Epidermal melanocyte (primary cell): Measurements from ENCODE around the gene PRICKLE2.
A peak's percentile ranks its signal among the peaks of the same experiment; 100 is the strongest.

Source experiments
- DNase-seq: peaks from one replicate; pipeline ENCODE4 v3.0.0; 2011; ENCODE audit warnings: low spot score; ENCODE audit not compliant: insufficient read length

Gene PRICKLE2

DNA sequence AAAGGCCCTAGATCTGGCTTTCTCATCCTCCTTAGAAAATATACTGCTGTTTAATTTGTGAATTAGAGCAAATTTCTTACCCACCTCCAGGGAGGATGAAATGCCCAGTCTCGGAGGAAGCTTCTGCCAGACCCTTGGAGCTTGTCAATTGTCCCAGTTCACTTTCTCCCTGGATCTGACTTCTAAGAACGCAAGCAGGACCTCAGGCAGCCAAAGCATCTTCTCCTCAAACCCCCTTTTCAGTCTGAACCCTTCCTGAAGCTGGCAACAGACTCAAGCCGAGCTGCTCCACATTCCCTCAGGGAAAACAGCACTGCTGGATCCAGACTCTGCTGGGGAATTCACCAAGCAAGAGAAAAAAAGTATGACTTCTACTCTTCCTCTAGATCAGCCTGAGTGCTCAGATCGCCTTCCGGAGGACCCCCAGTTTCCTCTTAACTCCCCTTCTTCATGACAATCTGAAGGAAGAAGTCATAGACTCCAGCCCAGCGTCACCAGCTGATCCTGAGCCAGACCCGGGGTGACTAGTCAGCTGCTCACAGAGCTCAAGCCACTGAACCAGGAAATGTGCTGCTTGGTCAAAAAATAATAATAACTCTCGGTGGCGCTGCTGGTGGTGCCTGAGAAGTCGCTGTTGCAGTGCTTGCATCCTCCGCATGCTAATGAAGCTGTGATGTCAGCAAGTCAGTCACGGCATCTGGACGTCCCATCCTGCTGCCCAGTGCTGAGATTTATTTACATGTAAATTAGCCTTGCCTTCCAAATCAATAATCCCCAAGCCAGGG is at the start of gene PRICKLE2:
TSS of gene PRICKLE2 (minus strand) at position 641 of the 785 bp plus-strand sequence. CDS start 26,539 bp downstream, outside the sequence.
- peak; percentile 30 for DNase-seq

GRCh38 chr3:64272842-64273241 is 47.6 kb upstream of the PRICKLE2 start:
- DNase-seq, result no peak

DNA sequence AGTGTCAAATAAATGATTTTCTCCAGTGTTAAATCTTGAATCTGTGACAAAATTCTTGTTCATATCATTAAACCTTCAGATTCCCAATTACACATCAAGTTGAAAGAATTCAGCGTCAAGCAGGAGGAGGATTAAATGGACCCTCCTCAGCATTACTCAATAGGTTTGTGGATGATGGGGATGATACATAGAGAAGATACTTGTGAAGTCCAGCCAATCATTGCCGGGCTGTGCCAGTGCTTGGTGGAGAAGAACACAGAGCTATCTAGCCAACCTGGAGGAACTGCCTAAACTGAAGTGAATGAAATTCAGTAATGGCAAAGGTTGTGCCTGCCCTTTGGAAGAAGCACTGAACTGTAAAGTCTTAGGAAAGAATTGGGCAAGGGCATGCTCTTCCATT is 47.0 kb upstream of the PRICKLE2 start:
- no peak for DNase-seq

DNA sequence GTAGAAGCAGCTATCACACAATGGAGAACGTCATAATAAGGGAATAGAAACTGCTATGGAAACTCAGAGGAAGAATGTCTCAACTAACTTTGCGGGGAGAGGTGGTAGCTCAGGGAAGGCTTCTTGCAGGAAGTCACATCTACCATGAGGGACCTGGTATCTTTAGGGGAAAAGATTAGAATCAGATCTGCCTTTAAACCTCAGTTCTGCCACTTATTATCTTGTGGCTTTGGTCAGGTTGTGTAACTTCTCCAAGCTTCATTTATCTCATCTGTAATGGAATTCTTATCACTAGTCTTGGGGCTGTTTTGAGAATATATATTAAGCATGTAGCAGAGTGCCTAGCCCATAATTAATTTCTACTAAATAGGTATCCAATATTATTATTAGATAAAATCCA is 46.4 kb upstream of the PRICKLE2 start:
- DNase-seq, result no peak

- DNase-seq, result no peak
Observed at GRCh38 chr3:64270866-64271260, 45.6 kb upstream of the PRICKLE2 start.

DNA sequence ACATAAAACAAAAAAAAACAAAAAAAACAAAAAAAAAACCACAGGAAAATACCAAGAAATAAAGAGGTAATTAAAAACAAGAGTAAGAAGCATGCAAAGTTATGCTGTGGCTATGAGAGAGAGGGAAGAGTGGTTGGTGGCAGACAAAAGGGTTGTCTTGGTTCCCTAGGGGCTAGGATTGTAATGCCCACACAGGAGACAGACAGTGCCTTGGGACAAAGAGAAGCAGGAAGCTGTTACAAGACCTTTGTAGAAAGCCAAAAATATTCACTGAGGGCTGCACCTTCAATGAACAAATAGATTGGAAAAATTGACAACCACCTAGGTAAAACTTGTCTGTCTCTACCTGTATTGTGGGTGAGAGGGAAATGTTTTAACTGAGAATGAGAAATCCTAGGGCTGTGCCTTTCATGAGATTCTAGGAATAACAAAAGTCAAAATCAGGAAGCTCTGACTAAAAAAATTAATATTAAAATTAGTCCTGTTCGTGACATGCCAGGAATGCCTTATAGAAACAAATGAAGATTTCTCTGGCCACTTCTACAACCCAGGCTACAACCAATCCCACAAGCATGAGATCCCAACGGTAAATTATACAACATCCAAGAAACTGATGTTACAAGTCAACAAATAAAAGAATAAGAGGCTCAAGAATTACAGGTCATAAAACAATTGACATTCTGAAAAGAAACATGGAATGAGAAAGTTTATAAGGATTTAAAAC is 45.0 kb upstream of the PRICKLE2 start:
- no peak for DNase-seq

- no peak for DNase-seq
Observed at GRCh38 chr3:64268926-64269325, 43.7 kb upstream of the PRICKLE2 start.

DNA sequence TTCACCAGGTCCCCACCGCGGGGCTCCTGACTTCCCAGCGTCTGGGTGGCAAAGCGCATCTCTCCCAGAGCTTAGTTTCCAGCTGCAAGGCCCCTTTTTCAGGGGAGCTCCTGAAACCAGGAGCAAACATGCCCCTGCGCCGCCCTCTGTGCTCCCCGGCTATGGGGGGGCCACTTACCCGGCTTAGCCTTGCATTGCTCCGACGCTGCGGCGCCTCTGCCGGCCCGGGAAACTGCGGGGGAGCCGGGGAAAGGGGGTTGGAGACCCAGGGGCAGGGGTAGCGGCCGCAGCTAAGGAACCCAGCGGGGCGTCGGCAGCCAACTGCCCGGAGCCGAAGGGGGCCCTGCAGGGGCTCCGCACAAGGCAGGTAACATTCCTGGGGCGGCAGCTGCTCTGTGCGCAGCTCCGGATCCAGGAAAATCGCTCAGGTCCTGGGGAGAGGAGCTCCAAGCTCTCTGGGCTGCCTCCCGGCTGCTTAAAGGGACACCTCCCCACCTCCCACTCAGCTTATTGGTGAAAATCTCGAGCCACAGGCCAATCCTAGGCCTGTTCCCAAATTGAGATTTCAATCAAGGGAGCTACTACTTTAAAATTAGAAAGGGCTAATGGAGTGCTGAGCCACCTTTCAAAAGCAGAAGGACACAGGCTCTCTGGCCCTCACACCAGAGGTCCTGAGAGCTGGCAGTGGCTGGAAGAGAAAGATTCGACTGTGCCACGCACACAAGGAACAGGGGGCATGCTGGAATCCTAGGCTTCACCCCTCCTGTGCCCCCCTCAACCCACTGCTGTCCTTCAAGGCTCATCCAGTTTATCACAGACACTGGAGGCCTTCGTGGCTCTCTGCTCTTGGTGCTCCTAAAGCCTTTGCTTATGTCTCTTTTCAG is 42.7 kb upstream of the PRICKLE2 start:
- peak; percentile 37 for DNase-seq

GRCh38 chr3:64266983-64267382 is 41.7 kb upstream of the PRICKLE2 start:
- DNase-seq, result no peak

DNA sequence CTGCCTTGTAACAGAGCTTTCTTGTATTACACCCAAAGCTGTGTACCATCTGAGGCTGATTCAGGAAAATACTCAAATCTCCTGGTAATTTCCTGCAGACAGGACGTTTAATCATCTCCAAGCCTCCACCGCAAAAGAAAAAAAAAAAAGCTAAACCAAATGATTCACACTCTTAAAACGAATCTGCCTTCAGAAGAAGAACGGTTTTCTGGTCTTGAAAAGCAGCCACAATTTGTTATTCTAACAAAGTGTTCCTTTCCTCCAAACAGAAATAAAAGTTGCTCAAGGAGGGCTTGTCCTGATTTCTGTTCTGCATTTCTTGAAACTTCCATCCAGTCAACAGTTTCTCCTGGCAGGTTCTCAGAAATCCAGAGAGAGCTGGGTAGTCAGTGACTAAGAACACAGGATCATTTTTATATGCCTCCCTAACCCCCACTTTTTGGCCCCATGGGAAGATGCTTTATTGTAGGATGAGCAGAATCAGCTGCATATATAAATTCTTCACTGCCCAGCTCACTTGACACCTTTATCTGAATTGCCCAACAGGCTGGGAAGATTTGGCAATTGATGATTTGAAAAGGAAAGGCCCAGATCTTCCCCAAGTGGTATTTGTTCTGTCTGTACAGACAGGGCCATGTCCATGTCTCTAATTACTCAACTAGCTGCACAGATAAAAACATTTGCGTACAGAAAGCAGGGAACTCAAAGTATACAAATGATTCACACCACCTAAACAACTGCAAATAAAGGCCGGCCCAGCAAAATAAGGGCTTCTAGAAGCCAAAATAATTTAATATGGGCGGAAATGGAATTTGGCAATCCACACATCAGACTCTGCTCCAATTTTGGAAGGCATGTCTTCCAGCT is 41.0 kb upstream of the PRICKLE2 start:
- DNase-seq, result peak; percentile 76

DNA sequence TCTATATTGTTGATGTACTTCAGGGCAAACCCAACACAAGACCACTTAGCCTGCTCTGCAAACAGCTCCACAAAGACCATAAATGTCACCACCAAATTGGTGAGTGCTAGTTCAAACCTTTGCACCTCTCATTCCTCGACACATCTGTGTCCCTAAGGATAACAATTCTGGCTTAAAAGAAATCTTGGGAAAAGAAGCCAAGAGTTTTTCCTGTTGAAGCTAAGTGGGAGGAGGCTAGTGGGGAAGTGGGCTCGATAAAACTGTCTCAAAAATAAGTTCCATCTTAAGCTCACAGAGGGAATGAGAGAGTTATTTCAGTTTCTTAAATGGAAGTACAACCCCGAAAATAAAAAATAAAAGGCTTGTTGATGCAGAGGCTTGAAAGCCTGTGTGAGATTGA is 40.4 kb upstream of the PRICKLE2 start:
- DNase-seq, result no peak

DNA sequence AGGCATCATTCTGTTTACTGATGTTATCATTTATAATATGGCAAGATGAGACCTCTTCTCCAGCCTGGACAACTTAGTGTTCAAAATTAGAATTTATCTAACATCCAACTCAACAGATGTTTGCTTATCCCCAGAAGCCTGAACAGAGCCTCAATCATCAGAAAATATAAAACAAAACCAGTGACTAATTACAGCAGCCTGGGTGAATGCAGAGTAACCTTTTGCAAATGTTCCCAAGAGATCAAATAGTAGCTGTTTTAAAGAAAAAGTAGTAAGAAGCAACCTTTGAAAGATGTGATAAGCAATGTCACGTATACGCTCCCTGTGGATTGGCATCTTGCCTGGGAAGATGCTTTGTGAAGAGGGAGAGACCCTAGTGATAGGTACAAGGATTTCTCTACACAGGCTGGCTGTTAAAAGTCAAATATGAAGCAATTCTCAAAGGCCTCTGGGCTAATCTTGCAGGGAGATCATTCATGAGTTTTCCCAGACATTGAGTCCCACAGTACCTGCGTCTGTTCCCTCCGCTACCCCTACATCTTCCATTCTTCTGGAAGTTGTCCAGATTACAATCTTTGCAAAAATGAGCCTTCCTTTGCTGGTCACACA is 39.3 kb upstream of the PRICKLE2 start:
- DNase-seq, result no peak

DNA sequence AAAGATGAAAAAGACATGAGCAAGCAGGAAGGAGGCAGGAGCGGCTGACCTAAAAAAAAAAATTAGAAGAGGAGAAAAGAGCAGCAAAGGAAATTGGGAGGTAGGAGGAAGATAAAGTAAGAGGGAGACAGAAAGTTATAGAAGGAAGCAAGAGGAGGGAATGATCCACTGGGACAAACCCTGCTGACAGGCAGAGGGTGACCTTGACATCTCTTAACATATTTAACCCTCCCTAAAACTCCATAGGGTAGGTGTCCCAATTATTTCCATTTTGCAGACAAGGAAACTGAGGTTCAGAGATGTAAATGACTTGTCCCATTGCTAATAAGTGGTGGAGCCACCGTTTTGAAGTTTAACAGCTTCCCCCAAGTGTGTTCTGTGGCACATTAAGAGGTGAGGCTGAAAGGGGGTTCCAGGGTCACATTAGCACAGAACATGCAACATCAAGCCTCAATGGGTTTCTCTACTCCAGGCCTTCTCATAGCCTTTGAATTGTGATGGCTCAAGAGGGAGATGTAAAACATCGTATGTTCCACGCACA is 37.4 kb upstream of the PRICKLE2 start:
- DNase-seq, result no peak

- no peak for DNase-seq
Observed at GRCh38 chr3:64260431-64260830, 35.2 kb upstream of the PRICKLE2 start.

DNA sequence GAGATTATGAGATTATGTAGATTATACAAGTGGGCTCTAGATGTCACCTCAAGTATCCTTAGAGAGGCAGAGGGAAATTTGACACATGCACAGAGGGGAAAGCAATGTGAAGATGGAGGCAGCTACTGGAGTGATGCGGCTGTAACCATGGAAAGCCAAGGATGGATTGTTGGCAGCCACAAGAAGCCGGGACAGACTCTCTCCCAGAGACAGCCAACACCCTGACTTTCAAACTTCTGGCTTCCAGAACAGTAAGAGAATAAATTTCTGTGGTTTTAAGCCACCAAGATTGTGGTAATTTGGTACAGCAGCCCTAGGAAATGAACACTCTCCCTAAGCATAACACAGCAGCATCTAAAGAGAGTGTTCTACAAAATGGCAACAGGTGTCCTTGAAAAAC is 34.4 kb upstream of the PRICKLE2 start:
- no peak for DNase-seq

DNA sequence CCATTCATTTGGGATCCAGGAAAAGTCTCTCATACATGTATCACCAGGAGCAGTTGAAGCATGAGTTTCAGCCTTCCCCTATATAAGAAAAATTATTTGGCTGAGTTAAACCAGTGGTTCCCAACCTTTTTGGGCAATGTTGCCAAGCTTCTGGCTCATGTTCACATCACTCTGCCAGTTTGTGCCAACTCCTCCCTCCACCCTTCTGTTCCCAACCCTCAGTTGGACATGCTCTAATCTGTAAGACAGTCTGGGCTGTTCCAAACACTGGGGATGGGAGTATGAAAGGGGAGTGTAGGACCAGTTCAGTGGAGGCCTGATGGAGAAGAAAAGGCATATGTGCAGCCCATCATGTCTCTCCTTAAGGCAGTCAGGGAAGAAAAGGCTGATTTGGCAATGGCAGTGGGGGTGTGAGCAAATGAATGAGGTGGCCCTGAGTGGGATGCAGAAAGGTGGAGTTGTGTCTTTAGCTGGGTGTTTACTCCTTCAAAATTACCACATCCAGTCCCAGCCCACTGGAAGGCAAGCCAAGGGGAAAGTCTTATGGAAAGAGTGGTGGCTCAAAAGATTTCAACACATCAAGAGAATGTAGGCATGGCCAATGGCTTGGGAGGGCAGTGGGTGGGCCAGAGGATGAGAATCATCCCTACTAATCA is 32.0 kb upstream of the PRICKLE2 start:
- no peak for DNase-seq

GRCh38 chr3:64255741-64256340 is 30.6 kb upstream of the PRICKLE2 start:
- DNase-seq, result no peak

DNA sequence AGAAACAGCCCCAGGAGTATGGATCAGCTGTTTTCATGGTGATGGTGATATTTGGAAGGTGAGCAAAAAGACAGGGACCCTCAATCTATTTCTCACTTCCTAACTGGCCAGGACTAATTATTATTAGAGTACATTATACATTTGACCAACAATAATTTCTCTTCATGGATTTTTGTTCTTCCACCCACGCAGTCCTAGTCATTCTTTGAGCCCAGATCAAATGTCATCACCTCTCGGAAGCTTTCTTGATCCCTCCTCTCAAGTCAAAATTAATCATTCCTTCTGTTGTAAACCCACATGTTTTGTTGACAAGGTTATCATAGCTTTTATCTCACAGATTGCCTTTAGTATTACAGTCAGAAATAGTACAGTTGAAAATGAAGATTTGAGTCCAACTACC is 29.2 kb upstream of the PRICKLE2 start:
- no peak for DNase-seq

DNA sequence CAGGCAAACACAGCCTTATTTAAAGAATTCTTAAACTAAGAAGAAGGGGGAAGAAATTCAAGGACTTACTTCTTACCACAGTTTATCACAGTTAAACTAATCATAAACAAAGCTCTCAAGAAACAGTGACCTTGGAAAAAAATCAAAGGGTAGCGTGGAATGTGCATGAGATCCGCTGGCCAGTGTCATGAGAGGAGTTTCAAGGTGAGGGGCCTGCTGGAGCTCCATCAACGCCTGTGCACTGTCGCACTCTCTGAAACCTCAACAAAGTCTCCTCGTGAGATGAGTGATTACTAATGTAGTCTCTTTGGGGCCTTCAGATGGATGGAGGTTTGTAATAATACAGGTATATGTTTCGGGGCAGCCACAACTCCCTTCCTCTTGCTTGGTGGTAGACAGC is 28.4 kb upstream of the PRICKLE2 start:
- no peak for DNase-seq
